HCT116 (cell line): ENCODE results near the gene CCDC126. TPM values are rescaled to one million over a fixed set of nuclear protein-coding genes. Genes with fewer than 3 reads are reported as not detected.
A peak's percentile ranks its signal among the peaks of the same experiment; 100 is the strongest.

ENCODE experiments used
- ATAC-seq: fragments of 200-7000 bp; cut with Tn5 transposase; 2 replicates; pipeline ENCODE4 v1.9.1; 2020; ENCODE audit warnings: mild to moderate bottlenecking, moderate library complexity
- Bru-seq: library from RNA; stranded (reverse); fragments of 400-500 nt; gene quantifications from one replicate; lab custom pipeline; 2021; lab: Mats Ljungman, UMichigan
- BruChase-seq, 2 experiments: library from RNA; stranded (reverse); fragments of 400-500 nt; gene quantifications; one replicate each; lab custom pipeline; 2021; lab: Mats Ljungman, UMichigan
- BruUV-seq: library from RNA; stranded (reverse); fragments of 400-500 nt; replicated peaks from 2 replicates; lab custom pipeline; 2021; lab: Mats Ljungman, UMichigan
- CTCF ChIA-PET: fragments of 300-600 bp; sonication (Branson Sonifier 250); formaldehyde crosslinking; loops from one replicate; lab custom pipeline; 2021; ENCODE audit warnings: antibody characterized with exemption; lab: Charles Lee
- POLR2A ChIA-PET: fragments of 300-600, 350-600 bp; sonication (Branson Sonifier 250); formaldehyde crosslinking; loops from one replicate; lab custom pipeline; 2021; ENCODE audit warnings: antibody characterized with exemption; lab: Charles Lee
- RAD21 ChIA-PET, 2 experiments: fragments of 300-600 bp; sonication (Branson Sonifier 250); formaldehyde crosslinking; loops; one replicate each; lab custom pipeline; 2023; ENCODE audit warnings: low total read pairs in 2 of 2; ENCODE audit not compliant: uncharacterized antibody in 2 of 2, unreplicated experiment in 2 of 2, low non-redundant PET in 1 of 2; lab: Charles Lee
- DNase-seq: peaks from one replicate; pipeline ENCODE4 v3.0.0-alpha.2; 2010; ENCODE audit warnings: low read depth, low spot score
- H2AFZ ChIP-seq: fragments of 200-600 bp; shearing (Covaris generic), sonication (generic); 2 replicates; pipeline ENCODE4 v1.6.1; 2017; ENCODE audit warnings: low read depth, mixed run types, mixed read lengths, antibody characterized with exemption, low read length; ENCODE audit not compliant: poor library complexity, severe bottlenecking
- H3K27ac ChIP-seq: 2 replicates; pipeline ENCODE4 v1.5.1; 2012; ENCODE audit warnings: low read depth, low read length
- H3K27me3 ChIP-seq: fragments of 200-600 bp; sonication (generic); 2 replicates; pipeline ENCODE4 v1.6.1; 2016; ENCODE audit warnings: mixed run types, low read length, mixed read lengths; ENCODE audit not compliant: insufficient read depth
- H3K36me3 ChIP-seq, 2 experiments: fragments of 200-500 bp in 1 of 2; fragments of 200-600 bp in 1 of 2; sonication (Bioruptor generic) in 1 of 2; sonication (generic) in 1 of 2; 2 replicates each; pipeline versions ENCODE4 v1.5.1 to v1.6.1; 2014 to 2016; ENCODE audit warnings: low read length in 2 of 2, inconsistent platforms in 1 of 2, mixed read lengths in 1 of 2, mixed run types in 1 of 2; ENCODE audit not compliant: insufficient read depth in 2 of 2, control insufficient read depth in 1 of 2
- H3K4me1 ChIP-seq, 2 experiments: fragments of 200-600 bp in 1 of 2; sonication (generic) in 1 of 2; 2 replicates each; pipeline versions ENCODE4 v1.5.1 to v1.6.1; 2012 to 2017; ENCODE audit warnings: low read length in 2 of 2, inconsistent platforms in 1 of 2, mild to moderate bottlenecking in 1 of 2, mixed read lengths in 1 of 2, mixed run types in 1 of 2, moderate library complexity in 1 of 2; ENCODE audit not compliant: insufficient read depth in 2 of 2, control insufficient read depth in 1 of 2
- H3K4me2 ChIP-seq: fragments of 200-600 bp; sonication (generic); 2 replicates; pipeline ENCODE4 v1.6.1; 2017; ENCODE audit warnings: mixed run types, low read length, mixed read lengths
- H3K4me3 ChIP-seq, 2 experiments: fragments of 200-600 bp in 1 of 2; sonication (generic) in 1 of 2; replicated peaks in 1 of 2; 2 replicates each; pipeline ENCODE4 v1.5.1; 2011 to 2016; ENCODE audit warnings: low read length in 2 of 2, control low read depth in 1 of 2, low read depth in 1 of 2, mild to moderate bottlenecking in 1 of 2, mixed read lengths in 1 of 2, mixed run types in 1 of 2
- H3K79me2 ChIP-seq: fragments of 200-600 bp; sonication (generic); 2 replicates; pipeline ENCODE4 v1.6.1; 2017; ENCODE audit warnings: mild to moderate bottlenecking, mixed run types, low read length, moderate library complexity, mixed read lengths; ENCODE audit not compliant: insufficient read depth
- H3K9ac ChIP-seq: fragments of 200-600 bp; sonication (generic); 2 replicates; pipeline ENCODE4 v1.6.1; 2016; ENCODE audit warnings: low read length, mixed read lengths
- H3K9me2 ChIP-seq: fragments of 200-600 bp; sonication (generic), shearing (Covaris generic); 2 replicates; pipeline ENCODE4 v1.6.1; 2017; ENCODE audit warnings: mixed run types, mild to moderate bottlenecking, moderate library complexity; ENCODE audit not compliant: insufficient read depth
- H3K9me3 ChIP-seq, 2 experiments: fragments of 200-500 bp in 1 of 2; fragments of 200-600 bp in 1 of 2; sonication (Bioruptor generic) in 1 of 2; sonication (generic) in 1 of 2; 2 replicates each; pipeline ENCODE4 v1.6.1; 2014 to 2017; ENCODE audit warnings: low read length in 2 of 2, mixed read lengths in 2 of 2, inconsistent platforms in 1 of 2, low read depth in 1 of 2, mild to moderate bottlenecking in 1 of 2, mixed run types in 1 of 2, moderate library complexity in 1 of 2; ENCODE audit not compliant: control insufficient read depth in 1 of 2, insufficient read depth in 1 of 2
- H4K20me1 ChIP-seq: fragments of 200-600 bp; sonication (generic), shearing (Covaris generic); 2 replicates; pipeline ENCODE4 v1.6.1; 2017; ENCODE audit warnings: mixed run types, mild to moderate bottlenecking, moderate library complexity; ENCODE audit not compliant: insufficient read depth
- CBX3 ChIP-seq: IDR thresholded peaks from 2 replicates; pipeline ENCODE4 v1.6.1; 2012; ENCODE audit warnings: low read depth
- CEBPB ChIP-seq: IDR thresholded peaks from 2 replicates; pipeline ENCODE4 v1.6.1; 2012; ENCODE audit warnings: low read depth
- EGR1 ChIP-seq: IDR thresholded peaks from 2 replicates; pipeline ENCODE4 v1.6.1; 2012; ENCODE audit warnings: low read depth
- ELF1 ChIP-seq: IDR thresholded peaks from 2 replicates; pipeline ENCODE4 v1.6.1; 2012; ENCODE audit warnings: low read depth, borderline replicate concordance
- EZH2 ChIP-seq: fragments of 200-600 bp; sonication (generic); IDR thresholded peaks from 2 replicates; pipeline ENCODE4 v1.6.1; 2017; ENCODE audit warnings: antibody characterized with exemption, mixed run types
- FOSL1 ChIP-seq: IDR thresholded peaks from 2 replicates; pipeline ENCODE4 v1.6.1; 2012; ENCODE audit warnings: low read depth
- JUND ChIP-seq: IDR thresholded peaks from 2 replicates; pipeline ENCODE4 v1.6.1; 2012
- POLR2AphosphoS5 ChIP-seq: IDR thresholded peaks from 2 replicates; pipeline ENCODE4 v1.6.1; 2011; ENCODE audit warnings: mild to moderate bottlenecking, low read depth, low read length, moderate library complexity
- RAD21 ChIP-seq: IDR thresholded peaks from 2 replicates; pipeline ENCODE4 v1.6.1; 2012; ENCODE audit warnings: low read depth, mild to moderate bottlenecking
- SIN3A ChIP-seq: IDR thresholded peaks from 2 replicates; pipeline ENCODE4 v1.6.1; 2012; ENCODE audit warnings: low read depth
- SP1 ChIP-seq: IDR thresholded peaks from 2 replicates; pipeline ENCODE4 v1.6.1; 2012; ENCODE audit warnings: low read depth
- SRF ChIP-seq: IDR thresholded peaks from 2 replicates; pipeline ENCODE4 v1.6.1; 2012; ENCODE audit warnings: low read depth
- TCF7L2 ChIP-seq: IDR thresholded peaks from 2 replicates; pipeline ENCODE4 v1.7.0; 2011; ENCODE audit warnings: borderline replicate concordance, inconsistent platforms; ENCODE audit not compliant: insufficient read depth, insufficient read length; ENCODE audit errors: extremely low read depth
- YY1 ChIP-seq: IDR thresholded peaks from 2 replicates; pipeline ENCODE4 v1.6.1; 2011; ENCODE audit warnings: low read length, low read depth, moderate library complexity, mild to moderate bottlenecking; ENCODE audit not compliant: insufficient replicate concordance; ENCODE audit errors: extremely low read depth
- ZFX ChIP-seq: fragments of 450-650 bp; IDR thresholded peaks from 2 replicates; pipeline ENCODE4 v1.6.1; 2017
- ZNF274 ChIP-seq: fragments of 200-500 bp; sonication (Bioruptor generic); IDR thresholded peaks from 2 replicates; pipeline ENCODE4 v1.6.1; 2014; ENCODE audit warnings: mild to moderate bottlenecking, low read depth, low read length, inconsistent platforms
- intact Hi-C: fragments of 100-400 bp; cut with micrococcal nuclease; formaldehyde crosslinking; loops from 2 replicates; pipeline ENCODE4 v1.10.0; 2022
- long read RNA-seq: library from polyadenylated mRNA; unstranded; transcript quantifications from one replicate; pipeline ENCODE4 v2.0.0, GENCODE V29; 2021; ENCODE audit not compliant: unreplicated experiment
- polyA plus RNA-seq: library from polyadenylated mRNA; unstranded; fragments of >200 nt; gene quantifications from 2 replicates; pipeline ENCODE4 v1.2.1, GENCODE V29; 2012; ENCODE audit warnings: missing spikeins
- total RNA-seq: library from RNA; stranded (reverse); gene quantifications from one replicate; pipeline ENCODE4 v1.2.1, GENCODE V29; 2021; ENCODE audit not compliant: unreplicated experiment
- TF ChIP-seq, protein P1 (sequence below): IDR thresholded peaks from 2 replicates; pipeline ENCODE4 v1.6.1; 2012
- TF ChIP-seq, protein P2 (sequence below): IDR thresholded peaks from 2 replicates; pipeline ENCODE4 v1.6.1; 2011; ENCODE audit warnings: mild to moderate bottlenecking, low read length, moderate library complexity; ENCODE audit not compliant: insufficient replicate concordance; ENCODE audit errors: extremely low read depth

CCDC126 gene, protein sequence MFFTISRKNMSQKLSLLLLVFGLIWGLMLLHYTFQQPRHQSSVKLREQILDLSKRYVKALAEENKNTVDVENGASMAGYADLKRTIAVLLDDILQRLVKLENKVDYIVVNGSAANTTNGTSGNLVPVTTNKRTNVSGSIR
- total RNA-seq (5.0 TPM), Bru-seq, nascent RNA (percentile 46 among the genes with signal in this experiment), BruChase-seq, experiment 1, labeled RNA remaining after a 6-hour chase (percentile 50 among the genes with signal in this experiment), BruChase-seq, experiment 2, labeled RNA remaining after a 2-hour chase (percentile 53 among the genes with signal in this experiment)
- 3.5 and 3.7 TPM in 2 replicates for polyA plus RNA-seq
- long read RNA-seq, transcript CCDC126-202 (3 exons, 2,324 nt), result major isoform, 7 of 21 reads
- long read RNA-seq, transcript CCDC126-204 (5 exons, 847 nt), result minor isoform, 5 of 21 reads
- long read RNA-seq, partial matches to known transcripts, result 1 of 21 reads
- long read RNA-seq, other reads (novel, unspliced or antisense), result 4 of 21 reads

DNA sequence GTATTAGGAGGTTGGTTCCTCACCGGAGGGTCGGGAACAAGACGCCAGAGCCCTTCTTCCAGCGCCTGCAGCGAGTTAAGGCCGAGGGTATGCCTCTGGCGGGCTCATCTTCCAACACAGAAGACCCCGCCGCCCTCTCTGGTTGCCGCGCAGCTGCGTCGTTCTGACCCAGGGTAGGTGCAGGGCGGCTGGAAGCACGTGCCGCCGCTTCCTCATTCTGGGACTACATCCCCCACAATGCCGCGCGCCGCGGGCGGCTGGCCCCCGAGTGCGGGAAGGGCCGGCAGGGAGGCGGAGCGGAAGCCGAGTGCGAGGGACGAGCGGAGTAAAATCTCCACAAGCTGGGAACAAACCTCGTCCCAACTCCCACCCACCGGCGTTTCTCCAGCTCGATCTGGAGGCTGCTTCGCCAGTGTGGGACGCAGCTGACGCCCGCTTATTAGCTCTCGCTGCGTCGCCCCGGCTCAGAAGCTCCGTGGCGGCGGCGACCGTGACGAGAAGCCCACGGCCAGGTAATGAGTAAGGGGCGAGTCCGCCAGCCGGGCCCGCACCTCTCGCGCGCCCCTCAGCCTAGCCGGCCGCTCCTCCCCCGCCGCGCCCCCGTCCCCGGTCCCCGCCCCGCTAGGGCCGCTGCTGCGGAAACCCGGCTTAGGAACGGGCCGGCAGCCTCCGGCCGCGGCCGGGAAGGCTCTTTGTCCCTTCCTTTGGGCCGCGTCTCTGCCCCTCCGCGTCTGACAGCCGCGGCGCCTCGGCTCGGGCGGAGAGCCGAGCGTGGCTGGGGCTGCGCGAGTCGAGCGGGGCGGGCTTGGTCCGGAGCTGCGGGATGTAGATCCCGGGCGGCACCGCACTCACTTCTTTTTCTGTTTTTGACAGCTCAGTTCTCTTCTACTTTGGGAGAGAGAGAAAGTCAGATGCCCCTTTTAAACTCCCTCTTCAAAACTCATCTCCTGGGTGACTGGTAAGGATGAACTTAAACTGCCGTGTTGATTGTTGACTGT, at the start of gene CCDC126:
TSS of gene CCDC126 (plus strand) at position 289 of the 998 bp plus-strand sequence. CDS start 13,934 bp downstream, outside the sequence.
- Histone ChIP-seq H2AFZ (peak within 1 kb of the TSS; percentile 96), H3K27me3 (no peaks in the 10 kb centered on the region)
- intact Hi-C loops, result no loop called here

More for the DNA sequence above, at the start of gene CCDC126:
- POLR2A ChIA-PET, result interaction anchor here (1.2 kb wide), 1 partner anchor 101 kb away, joined by 3 read pairs; no protein-coding TSS in a partner anchor
- DNase-seq (peak; percentile 79), ATAC-seq (peak; percentile 89)
- no TSS peak for BruUV-seq
- peak within 1 kb of the TSS; percentile 61 for H3K9ac ChIP-seq
- H3K79me2 ChIP-seq, result no peaks in the 10 kb centered on the region; the same call in 1 of the 2 replicates
- H3K9me2 ChIP-seq, result no peaks in the 10 kb centered on the region
- H4K20me1 ChIP-seq, result no peaks in the 10 kb centered on the region
- CTCF ChIA-PET, result interaction anchor here (1.1 to 1.8 kb wide), 3 partner anchors 53 to 116 kb away, joined by 3 to 10 read pairs (median 3); no protein-coding TSS in a partner anchor
- peak within 1 kb of the TSS; percentile 56 to 74 for H3K4me3 ChIP-seq
- no peaks in the 10 kb centered on the region for H3K9me3 ChIP-seq
- H3K4me2 ChIP-seq, result peak within 1 kb of the TSS; percentile 92
- H3K27ac ChIP-seq, result peak within 1 kb of the TSS; percentile 69
- H3K36me3 ChIP-seq, result no peaks in the 10 kb centered on the region
- peaks cover 4 to 31% of the 10 kb centered on the region in 2 experiments; a peak in 3 of 4 replicates for H3K4me1 ChIP-seq
- TF ChIP-seq EGR1 (no peak), CEBPB (no peak), RAD21 (no peak), POLR2AphosphoS5 (peak; percentile 78), EZH2 (no peak), SRF (peak; percentile 38; the same call in 1 of the 2 replicates), CBX3 (peak; percentile 100), SP1 (peak; percentile 64), JUND (no peak), FOSL1 (no peak), TCF7L2 (peak; percentile 40), SIN3A (no peak), ELF1 (peak; percentile 97), ZNF274 (no peak), YY1 (peak; percentile 62), ZFX (peak; percentile 65)
- TF ChIP-seq, protein P1, sequence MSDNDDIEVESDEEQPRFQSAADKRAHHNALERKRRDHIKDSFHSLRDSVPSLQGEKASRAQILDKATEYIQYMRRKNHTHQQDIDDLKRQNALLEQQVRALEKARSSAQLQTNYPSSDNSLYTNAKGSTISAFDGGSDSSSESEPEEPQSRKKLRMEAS, result peak; percentile 100
- TF ChIP-seq, protein P2, sequence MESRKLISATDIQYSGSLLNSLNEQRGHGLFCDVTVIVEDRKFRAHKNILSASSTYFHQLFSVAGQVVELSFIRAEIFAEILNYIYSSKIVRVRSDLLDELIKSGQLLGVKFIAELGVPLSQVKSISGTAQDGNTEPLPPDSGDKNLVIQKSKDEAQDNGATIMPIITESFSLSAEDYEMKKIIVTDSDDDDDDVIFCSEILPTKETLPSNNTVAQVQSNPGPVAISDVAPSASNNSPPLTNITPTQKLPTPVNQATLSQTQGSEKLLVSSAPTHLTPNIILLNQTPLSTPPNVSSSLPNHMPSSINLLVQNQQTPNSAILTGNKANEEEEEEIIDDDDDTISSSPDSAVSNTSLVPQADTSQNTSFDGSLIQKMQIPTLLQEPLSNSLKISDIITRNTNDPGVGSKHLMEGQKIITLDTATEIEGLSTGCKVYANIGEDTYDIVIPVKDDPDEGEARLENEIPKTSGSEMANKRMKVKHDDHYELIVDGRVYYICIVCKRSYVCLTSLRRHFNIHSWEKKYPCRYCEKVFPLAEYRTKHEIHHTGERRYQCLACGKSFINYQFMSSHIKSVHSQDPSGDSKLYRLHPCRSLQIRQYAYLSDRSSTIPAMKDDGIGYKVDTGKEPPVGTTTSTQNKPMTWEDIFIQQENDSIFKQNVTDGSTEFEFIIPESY, result no peak
- TF ChIP-seq, all 23 proteins: peak for 9
- RAD21 ChIA-PET, result no interaction called here
